ENCODE data around the gene ERC2.
"Not testable (repeated sequence)": the region's sequence is repeated elsewhere in the genome, so short reads cannot be mapped to it uniquely, and the experiment has no call there.

Gene ERC2

DNA sequence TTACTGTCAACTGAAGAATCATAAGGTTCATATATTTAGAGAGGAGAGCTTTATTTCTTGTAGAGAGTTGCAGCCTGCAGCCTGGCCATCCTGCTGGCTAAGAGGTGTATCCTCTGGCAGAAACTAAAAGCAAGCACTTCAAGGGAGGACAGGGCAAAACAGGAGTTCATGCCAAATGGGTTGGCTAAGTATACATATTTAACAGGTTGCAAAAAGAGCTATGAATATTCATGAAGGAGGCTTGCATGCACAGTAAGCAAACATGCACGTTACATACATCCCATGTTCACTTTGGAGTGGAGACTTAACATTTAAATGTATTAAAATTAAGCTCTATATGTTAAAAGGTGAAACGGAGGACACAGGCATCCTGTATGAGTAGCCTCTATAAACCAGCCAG, 354.4 kb downstream of the ERC2 start:
- no peak for DNase-seq

DNA sequence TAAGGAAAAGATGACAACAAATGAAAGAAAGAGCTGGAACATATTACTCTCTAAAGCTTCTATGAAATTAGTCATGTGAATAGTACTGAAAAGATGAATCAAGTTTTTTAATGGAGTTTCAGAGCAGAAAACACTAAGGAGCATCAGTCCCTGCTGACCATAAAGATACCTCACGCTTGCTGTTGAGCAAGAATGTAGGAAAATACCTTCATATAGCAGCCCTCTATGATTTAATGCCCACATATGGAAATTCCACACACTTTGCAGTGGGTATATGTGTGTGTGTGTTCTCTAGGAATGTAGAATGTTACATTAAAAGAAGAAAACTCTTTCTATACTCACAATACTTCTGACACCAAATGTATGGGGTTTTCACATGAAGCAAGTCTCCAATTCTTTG, 355.0 kb downstream of the ERC2 start:
- DNase-seq, result no peak

DNA sequence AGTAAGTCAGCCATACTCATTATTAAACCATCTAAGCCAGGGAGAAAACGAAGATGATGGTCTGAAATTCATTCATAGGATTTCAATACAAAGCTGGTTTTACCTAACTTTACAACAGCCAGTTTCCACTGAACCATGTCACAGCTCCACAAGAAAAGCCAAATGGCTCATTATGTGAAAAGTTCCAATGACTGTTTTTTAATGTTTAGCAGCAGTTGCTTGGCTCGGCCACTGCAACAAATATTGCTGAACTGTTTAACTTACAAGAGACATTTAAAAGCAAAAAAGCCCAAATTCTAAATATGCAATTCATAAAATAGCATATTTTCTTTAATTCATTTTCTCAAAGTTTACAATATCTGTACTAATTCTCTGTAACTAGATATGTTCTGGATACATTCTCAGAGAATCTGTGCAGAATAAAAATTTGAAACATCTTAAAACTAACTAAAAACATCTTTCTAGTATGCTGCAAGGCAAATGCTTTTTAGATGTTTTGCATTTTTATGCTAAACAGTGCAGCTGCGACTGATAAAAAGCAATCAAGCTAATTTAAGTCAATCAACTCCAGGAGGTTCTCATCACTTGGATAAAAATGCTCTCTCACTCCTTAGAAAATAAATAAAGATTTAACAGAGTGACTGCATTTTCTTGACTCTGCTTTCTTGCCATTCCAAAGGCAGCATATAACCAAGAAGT, 356.5 kb downstream of the ERC2 start:
- no peak for DNase-seq

DNA sequence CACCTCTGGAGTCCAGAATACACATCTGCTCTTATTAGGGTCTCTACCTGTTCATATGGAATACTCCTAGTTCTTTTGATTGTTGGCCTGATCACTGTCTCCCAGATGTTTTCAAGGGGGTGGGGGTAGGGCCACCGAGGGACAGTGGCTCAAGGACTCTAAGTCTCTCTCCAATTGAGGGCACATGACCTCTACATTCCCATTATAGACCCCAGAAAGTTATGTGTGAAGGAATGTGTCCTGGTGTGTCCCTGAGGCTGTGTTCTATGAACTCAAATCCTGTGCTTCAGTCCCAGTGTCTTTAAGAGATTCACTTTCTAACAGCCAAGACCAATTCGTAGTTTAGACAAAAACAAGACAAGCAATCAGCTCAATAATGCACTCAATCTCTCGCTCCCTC, 357.4 kb downstream of the ERC2 start:
- no peak for DNase-seq

DNA sequence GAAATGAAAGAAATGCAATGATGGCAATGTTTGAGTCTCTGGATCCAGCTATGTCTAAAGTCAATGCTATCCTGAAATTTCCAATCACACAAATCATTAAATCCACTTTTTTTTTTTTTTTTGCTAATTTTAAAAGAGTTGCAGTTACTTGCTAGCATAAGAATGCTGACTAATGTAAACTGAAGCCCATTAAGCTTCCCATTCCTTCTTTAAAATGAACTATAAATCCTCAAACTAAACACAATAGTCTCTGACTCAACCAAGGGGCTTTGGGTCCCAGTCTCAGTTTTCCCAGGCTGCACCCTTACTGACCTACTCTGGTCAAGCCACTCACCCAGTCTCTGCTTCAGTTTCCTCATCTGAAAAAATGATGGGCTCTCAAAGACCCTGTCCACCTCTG, 361.1 kb downstream of the ERC2 start:
- no peak for DNase-seq

DNA sequence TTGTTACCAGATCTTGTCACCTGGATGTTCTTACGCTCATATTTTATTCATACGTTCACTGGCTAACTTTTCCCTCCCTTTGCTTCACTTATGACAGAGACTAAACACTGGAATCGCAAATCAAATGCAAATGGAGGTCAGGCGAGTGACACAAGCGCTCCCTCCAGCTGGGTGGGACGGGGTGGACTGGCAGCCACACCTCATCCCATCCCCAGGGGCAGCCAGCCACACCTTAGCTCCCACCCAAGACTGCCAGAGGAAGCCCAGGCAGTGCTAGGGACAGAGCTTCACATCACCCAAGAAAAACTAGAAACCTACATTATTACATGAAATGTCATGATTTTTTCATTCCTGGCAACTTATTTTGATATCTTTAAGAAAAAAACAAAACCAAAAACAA, 366.2 kb downstream of the ERC2 start:
- DNase-seq, result no peak

DNA sequence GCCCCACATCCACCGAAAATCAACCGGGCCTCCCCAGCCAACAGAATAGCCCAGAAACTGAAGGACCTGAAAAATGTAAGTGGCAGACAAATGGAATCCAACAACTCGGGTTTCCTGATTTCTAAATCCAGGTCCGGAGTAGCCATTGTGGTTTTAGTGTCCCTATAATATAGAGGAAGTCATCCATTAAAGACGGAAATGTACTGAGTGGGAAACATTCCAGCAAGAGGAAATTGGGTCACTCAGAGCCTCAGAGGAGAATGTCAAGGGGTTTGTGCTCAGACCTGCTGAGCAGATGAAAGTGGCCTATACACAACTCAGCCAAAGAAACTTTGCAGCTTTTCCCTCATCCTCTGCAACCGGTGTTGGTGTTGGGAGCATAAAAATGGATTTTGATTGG, 366.7 kb downstream of the ERC2 start:
- DNase-seq, result no peak

DNA sequence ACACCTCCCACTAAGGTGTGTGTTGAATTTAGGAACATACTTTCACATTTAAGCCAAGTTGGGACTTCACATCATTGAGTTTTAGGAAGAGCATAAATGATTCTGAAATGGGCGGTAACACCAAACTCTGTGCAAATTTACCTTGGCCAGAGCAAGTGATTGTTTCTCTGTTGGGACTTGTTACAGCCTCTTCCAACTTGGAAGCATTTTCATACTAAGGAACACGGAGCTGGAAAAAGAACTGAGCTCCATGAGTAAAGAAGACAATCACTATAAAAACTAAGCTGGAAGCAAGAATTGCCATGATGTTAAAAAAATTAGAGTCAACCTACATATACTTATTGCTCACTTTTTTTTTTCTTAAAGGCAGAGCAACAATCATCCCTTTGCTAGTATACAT, 371.3 kb downstream of the ERC2 start:
- DNase-seq, result no peak

DNA sequence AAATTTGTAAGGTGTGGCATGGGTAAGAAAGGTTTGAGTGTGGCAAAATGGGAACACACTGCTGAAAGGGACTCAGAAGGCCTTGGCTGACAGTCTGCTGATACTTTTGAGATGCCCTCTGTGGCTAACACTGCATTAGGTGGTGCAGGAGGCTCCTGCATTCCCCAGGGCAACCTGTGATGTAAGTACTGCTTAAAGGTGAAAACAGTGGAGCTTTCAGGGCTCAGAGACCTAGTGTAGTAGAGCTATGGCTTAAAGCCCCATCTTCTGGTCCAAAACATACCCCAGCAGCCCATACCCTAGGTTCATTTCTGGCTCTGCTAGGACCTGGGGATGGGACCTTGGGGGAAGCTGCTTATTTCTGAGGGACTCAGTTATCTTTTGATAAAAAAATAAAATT, 374.1 kb downstream of the ERC2 start:
- no peak for DNase-seq

DNA sequence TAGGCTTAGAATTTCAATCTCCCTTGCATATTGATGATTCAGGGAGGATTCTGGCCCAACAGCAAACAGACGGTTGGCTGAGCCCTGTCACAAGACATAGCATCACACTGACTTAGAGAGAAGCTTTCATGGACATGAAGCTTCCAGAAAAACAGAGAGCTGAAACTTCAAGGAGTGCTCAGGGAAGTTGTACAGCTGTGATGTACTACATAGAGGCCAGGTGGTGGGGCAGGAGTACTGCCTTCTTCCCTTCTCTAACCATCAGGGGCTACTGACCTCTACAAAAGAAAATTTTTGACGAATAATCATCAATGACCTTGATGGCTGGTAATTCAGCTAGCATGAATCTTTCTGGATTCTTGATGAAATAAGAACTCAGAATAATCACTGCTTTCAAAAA, 378.5 kb downstream of the ERC2 start:
- no peak for DNase-seq

DNA sequence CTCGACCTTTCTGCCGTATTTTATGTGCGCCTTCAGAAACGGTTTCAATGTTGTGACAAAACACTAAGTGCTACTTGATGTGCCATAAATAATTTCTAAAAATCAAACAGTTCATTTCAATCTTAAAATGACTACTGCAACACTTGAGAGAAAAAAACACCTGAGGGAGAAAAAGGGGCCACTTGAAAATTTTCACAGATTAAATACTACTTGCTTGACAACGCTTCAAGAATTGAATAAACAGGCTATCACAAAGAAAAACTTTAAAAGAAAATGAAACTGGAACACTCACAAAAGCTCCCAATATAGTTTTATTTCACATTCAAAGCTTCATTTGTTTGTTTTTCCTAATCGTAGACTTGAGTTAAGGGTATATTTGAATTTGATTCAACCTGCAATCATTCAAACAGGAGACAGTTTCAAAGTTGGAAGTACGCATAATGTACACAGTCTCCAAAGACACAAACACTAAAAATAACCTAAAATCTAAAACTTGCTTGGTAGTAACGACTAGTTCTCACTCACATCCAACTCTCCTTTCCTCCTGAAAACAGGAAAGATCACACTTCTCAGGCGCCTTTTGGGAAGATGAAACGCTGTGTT, 380.7 kb downstream of the ERC2 start:
- no peak for DNase-seq

DNA sequence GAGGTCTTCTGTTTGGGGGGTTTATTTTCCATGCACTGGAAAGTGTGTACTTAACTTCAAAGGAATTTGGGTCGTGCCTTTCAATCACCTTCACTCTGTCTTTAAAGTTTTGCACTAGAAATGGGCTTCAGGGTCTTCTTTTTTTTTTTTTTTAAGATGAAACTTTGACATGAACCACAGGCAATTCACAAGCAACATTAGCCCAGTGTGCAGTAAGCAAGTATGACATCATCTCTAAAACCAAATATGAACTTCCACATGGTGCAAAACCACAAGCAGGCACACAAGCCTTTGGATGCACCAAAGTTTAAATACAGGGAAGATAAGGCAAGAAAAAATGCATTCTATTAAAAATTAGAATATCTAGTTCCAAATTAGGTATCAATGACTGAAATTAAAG, 381.9 kb downstream of the ERC2 start:
- no peak for DNase-seq

DNA sequence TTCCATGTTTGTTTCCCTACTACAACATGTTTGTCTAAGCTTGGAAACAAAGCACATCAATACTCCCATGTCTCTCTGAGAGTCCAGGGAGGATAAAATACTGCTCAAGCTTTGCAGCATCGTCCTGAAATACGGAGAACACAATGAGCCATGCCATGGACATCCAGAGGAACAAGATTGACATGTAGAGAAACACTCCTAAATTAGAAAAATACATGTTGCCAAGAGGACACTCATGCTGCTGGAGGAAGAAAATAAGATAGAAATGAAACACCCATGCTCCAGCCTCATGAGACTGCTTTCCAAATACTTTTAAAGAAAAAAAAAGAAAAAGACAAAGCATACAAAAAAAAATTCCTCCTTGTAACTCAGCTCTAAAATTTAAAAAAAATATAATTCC, 387.0 kb downstream of the ERC2 start:
- DNase-seq, result no peak

DNA sequence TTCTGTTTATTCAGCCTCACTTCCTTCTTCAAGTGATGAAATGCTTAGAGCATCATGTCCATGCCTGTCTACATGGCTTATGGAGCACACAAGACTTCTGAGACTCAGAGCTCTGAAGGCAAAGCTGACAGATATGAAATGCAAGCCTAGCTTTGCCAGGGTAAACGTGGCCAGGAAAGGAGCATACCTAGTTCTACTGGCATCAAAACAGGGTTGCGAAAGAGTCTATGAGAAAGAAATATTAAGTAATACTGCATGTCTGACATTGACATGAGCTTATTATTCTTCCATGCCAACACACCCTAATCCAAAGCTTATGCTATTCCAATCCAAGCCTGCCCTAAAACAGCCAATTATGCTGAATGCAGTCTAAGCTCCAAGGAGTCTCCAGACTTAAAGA, 391.5 kb downstream of the ERC2 start:
- no peak for DNase-seq

DNA sequence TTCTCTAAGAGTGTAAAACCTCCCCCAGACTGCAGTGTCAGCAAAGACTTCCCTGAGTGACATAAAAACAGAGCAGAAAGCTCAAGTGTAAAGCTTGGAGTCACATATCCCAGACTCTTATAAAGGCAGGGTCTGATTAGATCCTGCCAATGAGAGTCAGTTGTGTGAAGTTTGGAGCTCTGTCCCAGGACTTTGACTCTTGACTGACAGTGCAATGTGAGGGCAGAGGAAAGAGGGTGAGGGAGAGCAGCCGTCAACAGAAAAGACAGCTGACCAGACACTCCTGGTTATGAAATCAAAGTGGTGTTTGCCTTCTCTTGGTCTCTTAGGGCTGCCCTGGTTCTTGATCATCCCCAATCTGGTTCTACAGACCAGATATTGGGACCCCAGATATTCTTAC, 393.2 kb downstream of the ERC2 start:
- no peak for DNase-seq

DNA sequence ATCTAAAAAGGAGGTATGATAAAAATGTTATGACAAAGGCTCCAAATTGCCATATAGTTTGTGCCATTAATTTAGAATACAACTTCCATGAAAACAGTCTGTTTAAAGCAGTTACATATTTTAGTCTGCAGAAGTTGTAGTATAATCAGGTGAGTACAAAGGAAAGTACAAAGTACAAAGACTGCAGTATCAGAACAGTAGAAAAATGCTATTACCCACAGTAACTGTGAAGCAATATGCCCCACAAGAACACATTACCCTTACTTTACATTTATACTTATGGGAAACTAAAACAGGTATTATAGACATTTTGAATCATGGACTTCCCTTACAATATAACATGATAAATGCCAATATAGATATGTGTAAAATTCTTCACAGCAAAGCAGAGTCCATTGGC, 398.5 kb downstream of the ERC2 start:
- DNase-seq, result no peak

DNA sequence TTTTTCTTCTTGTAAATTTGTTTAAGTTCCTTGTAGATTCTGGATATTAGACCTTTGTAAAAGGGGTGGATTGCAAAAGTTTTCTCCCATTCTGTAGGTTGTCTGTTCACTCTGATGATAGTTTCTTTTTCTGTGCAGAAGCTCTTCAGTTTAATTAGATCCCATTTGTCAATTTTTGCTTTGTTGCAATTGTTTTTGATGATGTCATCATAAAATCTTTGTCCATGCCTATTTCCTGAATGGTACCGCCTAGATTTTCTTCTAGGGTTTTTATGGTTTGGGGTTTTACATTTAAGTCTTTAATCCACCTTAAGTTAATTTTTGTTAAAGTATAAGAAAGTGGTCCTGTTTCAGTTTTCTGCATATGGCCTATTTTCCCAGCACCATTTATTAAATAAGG, 401.9 kb downstream of the ERC2 start:
- not testable (repeated sequence) for DNase-seq

DNA sequence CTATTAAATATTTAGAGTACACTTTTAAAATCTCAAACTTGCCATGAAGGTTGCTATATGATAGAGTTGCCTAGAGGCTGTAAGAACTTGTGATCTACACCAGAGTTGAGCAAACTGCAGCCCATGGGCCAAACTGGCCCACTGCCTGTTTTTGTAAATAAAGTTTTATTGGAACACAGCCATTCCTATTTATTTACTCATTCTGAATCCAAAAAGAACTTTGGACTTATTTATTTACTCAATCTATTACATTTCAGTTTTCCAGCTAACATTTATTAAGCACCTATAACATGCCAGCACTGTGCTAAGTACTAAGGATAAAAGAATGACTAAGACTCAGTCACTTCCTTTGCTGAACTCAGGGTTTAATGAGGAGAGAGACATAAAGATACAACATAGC, 403.6 kb downstream of the ERC2 start:
- DNase-seq, result no peak

DNA sequence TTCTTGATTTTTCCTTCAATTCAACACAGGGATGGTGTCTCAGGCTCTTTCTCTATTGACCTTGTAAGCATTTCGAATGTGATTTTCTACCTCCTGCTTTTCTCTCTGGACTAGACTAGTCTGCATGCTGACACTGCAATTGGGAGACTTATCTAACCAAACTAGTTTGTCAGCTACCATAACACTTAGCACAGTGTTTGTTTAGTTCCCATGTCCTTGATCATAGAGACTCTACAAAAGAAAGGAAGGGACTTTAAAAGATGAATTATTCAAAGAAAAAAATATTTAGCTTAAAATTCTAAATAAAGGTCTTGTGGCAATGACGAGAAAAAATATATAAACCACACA, 407.0 kb downstream of the ERC2 start:
- no peak for DNase-seq

DNA sequence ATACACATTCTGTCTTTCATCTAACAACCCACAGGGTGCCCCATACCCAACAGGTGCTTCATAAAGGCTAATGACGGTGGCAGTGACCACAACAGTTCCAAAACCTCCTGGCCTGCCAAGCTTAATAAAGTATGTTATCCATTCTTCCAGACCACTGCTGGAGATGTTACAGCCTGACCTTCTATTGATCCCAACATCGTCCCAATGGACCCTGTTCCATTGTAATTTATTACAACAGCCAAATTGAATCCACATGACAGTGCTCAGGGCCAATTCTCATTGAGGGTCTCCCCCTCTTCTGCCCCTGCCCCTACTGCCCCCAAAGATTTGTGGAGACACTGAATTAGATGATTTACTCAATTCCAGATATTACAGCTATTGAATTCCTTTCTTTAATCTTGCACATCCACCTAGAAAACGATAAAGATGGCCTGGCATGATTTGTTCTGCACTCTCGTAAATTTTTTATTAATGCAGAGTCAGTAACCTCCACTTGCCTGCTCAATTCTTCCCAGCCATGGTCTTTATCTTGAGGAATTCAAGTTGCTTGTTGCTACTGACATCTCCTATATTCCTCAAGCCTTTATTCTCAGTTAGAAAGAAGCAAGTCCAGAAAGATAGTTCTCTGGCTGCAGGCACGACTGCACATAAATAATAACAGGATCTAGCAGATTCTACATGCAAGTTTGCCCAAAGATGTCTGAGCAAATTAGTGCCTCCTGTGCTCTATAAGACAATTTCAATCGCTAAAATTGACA, 407.6 kb downstream of the ERC2 start:
- DNase-seq, result no peak

DNA sequence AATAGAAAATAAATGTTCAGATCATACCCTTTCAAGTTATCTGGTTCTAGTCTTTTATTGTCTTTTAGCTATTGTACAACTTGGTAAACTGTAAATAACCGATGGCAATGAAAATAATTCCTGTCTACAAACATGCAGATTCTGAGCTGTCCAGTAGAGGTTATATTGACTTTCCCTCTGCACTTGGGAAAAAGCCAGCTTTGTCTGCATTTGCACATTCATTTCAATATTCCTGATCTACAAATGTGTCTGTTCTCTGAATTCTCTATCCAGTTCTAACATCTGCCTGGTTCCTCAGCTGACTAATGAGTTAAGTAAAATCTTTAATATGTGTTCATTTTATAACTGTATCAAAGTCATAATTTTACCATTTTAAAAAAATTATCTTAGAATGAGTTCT, 408.5 kb downstream of the ERC2 start:
- DNase-seq, result no peak

DNA sequence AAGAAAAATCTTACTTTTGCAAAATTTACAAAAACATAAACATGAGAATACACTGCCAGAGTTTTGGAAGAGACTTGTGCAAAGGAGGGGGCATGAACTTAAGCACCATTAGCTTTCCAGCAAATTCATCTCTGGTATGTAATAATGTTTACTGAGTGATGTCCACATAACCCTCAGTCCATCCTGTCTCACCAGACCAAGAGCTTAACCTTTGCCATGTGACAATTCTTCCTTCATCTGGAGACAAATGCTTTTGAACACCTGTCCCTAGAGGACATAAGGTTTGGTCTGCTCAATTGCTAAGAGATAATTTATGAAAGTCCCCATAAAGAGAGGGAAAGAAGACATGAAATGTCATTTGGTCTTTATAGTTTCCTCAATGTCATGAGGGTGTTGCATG, 412.3 kb downstream of the ERC2 start:
- DNase-seq, result no peak

DNA sequence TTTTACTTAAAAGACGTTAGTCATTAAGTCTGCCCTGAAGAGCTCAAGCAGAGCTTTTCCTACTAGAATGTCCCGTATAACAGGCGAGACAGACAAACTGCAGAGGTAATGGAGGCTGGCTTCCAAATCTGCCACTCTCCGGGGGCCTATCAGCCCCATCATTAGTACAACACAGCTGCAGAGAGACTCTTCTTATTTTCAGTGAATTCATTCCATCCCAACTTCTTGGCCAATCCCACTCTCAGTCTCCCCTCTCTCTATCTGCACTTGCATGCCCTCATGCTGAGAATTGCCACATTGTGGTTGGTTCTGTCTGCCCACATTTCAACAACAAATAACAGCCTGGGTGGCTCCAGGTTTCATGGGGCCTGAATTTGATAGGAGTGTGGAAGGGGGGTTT, 412.7 kb downstream of the ERC2 start:
- DNase-seq, result no peak

DNA sequence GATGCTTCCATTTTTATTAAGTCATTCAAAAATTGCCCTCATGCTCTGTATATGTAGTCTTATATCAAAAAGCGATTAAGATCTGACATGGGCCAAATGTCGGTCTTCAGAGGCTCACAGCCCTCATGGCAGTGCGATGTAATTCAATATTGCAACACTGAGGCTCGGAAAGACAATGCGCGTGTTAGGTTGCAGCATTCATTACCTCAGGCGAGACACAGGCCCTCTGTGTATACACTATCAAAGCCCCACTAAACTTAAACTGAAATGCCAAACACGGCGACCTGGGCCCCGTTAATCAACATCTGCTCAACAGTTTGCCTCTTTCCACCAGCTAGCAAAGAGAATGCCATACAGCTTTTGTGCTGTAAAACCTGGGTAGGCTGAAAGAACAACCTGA, 413.4 kb downstream of the ERC2 start:
- no peak for DNase-seq

DNA sequence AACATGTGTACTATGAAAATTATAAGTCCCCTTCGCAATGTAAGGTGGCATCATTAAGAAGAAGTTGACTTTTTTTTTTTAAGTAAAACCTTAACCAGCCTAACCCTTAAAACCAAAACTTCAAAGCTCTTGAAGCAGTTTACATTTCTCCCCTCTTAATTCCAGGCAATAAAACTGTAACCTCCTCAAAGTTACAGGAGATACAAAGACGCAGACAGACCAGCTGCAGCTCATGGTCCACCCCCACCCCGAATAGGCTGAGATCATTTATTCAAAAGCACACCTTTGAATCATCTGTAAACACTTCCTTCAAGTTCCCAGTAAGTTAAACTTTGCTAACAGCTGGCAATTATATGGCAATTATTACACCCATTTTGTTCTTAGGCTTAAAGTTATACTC, 414.5 kb downstream of the ERC2 start:
- no peak for DNase-seq
